Gastrocnemius medialis (tissue), 4 donors: Measurements from ENCODE around the gene CEBPG.

Experiments used
- POLR2A ChIP-seq, 2 donors: fragments of 450-650 bp; IDR thresholded peaks; one replicate each; pipeline ENCODE4 v1.6.1; 2017; ENCODE audit warnings: antibody characterized with exemption in 2 of 2, mild to moderate bottlenecking in 2 of 2, moderate library complexity in 2 of 2
- TF ChIP-seq, protein P1 (sequence below), 5 experiments: fragments of 450-650 bp in 3 of 5; fragments of 200-600 bp in 2 of 5; sonication (generic) in 2 of 5; IDR thresholded peaks in 4 of 5; conservative IDR thresholded peaks in 1 of 5; 1 replicate in 4 of 5; 2 replicates in 1 of 5; pipeline ENCODE4 v1.5.1; 2016 to 2019; ENCODE audit warnings: antibody characterized with exemption in 5 of 5, mild to moderate bottlenecking in 3 of 5, moderate library complexity in 3 of 5

GRCh38 chr19:33396701-33397535, 23.4 kb downstream of the CEBPG start:
- no peak for TF ChIP-seq POLR2A (IDR thresholded peaks at IDR 0.05)
- TF ChIP-seq, protein P1, sequence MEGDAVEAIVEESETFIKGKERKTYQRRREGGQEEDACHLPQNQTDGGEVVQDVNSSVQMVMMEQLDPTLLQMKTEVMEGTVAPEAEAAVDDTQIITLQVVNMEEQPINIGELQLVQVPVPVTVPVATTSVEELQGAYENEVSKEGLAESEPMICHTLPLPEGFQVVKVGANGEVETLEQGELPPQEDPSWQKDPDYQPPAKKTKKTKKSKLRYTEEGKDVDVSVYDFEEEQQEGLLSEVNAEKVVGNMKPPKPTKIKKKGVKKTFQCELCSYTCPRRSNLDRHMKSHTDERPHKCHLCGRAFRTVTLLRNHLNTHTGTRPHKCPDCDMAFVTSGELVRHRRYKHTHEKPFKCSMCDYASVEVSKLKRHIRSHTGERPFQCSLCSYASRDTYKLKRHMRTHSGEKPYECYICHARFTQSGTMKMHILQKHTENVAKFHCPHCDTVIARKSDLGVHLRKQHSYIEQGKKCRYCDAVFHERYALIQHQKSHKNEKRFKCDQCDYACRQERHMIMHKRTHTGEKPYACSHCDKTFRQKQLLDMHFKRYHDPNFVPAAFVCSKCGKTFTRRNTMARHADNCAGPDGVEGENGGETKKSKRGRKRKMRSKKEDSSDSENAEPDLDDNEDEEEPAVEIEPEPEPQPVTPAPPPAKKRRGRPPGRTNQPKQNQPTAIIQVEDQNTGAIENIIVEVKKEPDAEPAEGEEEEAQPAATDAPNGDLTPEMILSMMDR (IDR thresholded peaks at IDR 0.05 in 4 of 5, conservative IDR thresholded peaks at IDR 0.05 in 1 of 5), result no peak
